ENCODE data around the gene RASSF3.

GRCh38 chr12:64610079-64610659, at the start of gene RASSF3:
- no peak for TF ChIP-seq CTCF (conservative IDR thresholded peaks at IDR 0.05 in 1 of 2, IDR thresholded peaks at IDR 0.05 in 1 of 2; ENCODE audit: extremely low read depth in 1 of 2, insufficient read depth in 1 of 2, low read depth in 1 of 2, low read length in 2 of 2)
- TF ChIP-seq EZH2 (IDR thresholded peaks at IDR 0.05; ENCODE audit: borderline replicate concordance, low read length) = no peak
